ENCODE results near the gene CRIP1. TPM values are rescaled to one million over a fixed set of nuclear protein-coding genes. Genes with fewer than 3 reads are reported as not detected.

CRIP1 gene
- total and polyA plus RNA-seq, 2 donors (not counting 3 experiments of a cell fraction or from before 2014, with no cell fraction given), result 3.1 to 8.1 TPM

GRCh38 chr14:105502446-105503295 is 16.0 kb downstream of the CRIP1 start:
- Histone ChIP-seq H3K4me3 (replicated peaks in 1 of 3; ENCODE audit: insufficient read depth in 1 of 3, low read depth in 1 of 3, low read length in 3 of 3) (no peak overlapping the region), H3K9me3 (replicated peaks; ENCODE audit: control insufficient read depth, insufficient read depth, low read length) (no peaks in the 10 kb centered on the region), H3K9ac (replicated peaks; ENCODE audit: extremely low read depth, insufficient read depth, low read length) (no peak overlapping the region), H3K36me3 (ENCODE audit: control insufficient read depth in 2 of 2, extremely low read depth in 1 of 2, insufficient read depth in 2 of 2, low read length in 2 of 2) (no peaks in the 10 kb centered on the region), H3K27ac (ENCODE audit: insufficient read depth, low read depth, low read length) (no peak overlapping the region), H3K79me2 (ENCODE audit: control insufficient read depth, insufficient read depth, low read length) (no peaks in the 10 kb centered on the region), H2AFZ (ENCODE audit: low read depth, low read length) (no peak overlapping the region), H3K4me1 (ENCODE audit: control insufficient read depth, extremely low read depth, insufficient read depth, low read length) (no peaks in the 10 kb centered on the region), H3K9me1 (replicated peaks; ENCODE audit: control insufficient read depth, extremely low read depth, insufficient read depth, low read length) (no peaks in the 10 kb centered on the region), H4K20me1 (replicated peaks; ENCODE audit: control insufficient read depth, extremely low read depth, insufficient read depth, low read length) (no peaks in the 10 kb centered on the region), H3K27me3 (ENCODE audit: control insufficient read depth in 2 of 2, insufficient read depth in 2 of 2, low read length in 2 of 2) (no peaks in the 10 kb centered on the region), H3K4me2 (ENCODE audit: insufficient read depth, low read length) (no peak overlapping the region)
- DNase-seq (ENCODE audit: low read depth, low spot score) (no peak), FAIRE-seq (no peak)
- TF ChIP-seq MYC (IDR thresholded peaks at IDR 0.05; ENCODE audit: low read depth, low read length), result no peak
- TF ChIP-seq FOS (IDR thresholded peaks at IDR 0.05; ENCODE audit: borderline replicate concordance, insufficient read depth, low read length), result no peak
- TF ChIP-seq, protein P1, sequence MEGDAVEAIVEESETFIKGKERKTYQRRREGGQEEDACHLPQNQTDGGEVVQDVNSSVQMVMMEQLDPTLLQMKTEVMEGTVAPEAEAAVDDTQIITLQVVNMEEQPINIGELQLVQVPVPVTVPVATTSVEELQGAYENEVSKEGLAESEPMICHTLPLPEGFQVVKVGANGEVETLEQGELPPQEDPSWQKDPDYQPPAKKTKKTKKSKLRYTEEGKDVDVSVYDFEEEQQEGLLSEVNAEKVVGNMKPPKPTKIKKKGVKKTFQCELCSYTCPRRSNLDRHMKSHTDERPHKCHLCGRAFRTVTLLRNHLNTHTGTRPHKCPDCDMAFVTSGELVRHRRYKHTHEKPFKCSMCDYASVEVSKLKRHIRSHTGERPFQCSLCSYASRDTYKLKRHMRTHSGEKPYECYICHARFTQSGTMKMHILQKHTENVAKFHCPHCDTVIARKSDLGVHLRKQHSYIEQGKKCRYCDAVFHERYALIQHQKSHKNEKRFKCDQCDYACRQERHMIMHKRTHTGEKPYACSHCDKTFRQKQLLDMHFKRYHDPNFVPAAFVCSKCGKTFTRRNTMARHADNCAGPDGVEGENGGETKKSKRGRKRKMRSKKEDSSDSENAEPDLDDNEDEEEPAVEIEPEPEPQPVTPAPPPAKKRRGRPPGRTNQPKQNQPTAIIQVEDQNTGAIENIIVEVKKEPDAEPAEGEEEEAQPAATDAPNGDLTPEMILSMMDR (IDR thresholded peaks at IDR 0.05; ENCODE audit: extremely low read depth in 1 of 2, insufficient read depth in 1 of 2, low read depth in 1 of 2, low read length in 2 of 2), result no peak
- no peak for TF ChIP-seq JUN (IDR thresholded peaks at IDR 0.05; ENCODE audit: borderline replicate concordance, insufficient read depth, insufficient read length, low read depth)
- TF ChIP-seq POLR2A (IDR thresholded peaks at IDR 0.05; ENCODE audit: low read depth, low read length), result no peak
- TF ChIP-seq EZH2 (IDR thresholded peaks at IDR 0.05; ENCODE audit: borderline replicate concordance, low read depth, low read length, severe bottlenecking), result no peak
- TF ChIP-seq POLR2AphosphoS5 (IDR thresholded peaks at IDR 0.05; ENCODE audit: insufficient read depth, low read depth, low read length), result no peak
- TF ChIP-seq GATA2 (IDR thresholded peaks at IDR 0.05; ENCODE audit: insufficient read depth, insufficient read length, low read depth, low read length), result no peak
- no TSS peak for BruUV-seq (replicated peaks)
- ChIA-PET POLR2A (no interaction called here), CTCF (no interaction called here)
- dilution Hi-C loops (cut with MboI; ENCODE audit: extremely low pct_ligation_motif_present, low sequenced_read_pairs) (no loop called here), intact Hi-C loops (cut with micrococcal nuclease) (no loop called here)

Data from endothelial cell of umbilical vein (primary cell).